Calu3 (cell line): ENCODE results near the gene C9orf153. TPM values are rescaled to one million over a fixed set of nuclear protein-coding genes. Genes with fewer than 3 reads are reported as not detected.

Experiments used
- BruUV-seq: library from RNA; stranded (reverse); fragments of 400-500 nt; replicated peaks from 2 replicates; lab custom pipeline; 2021; lab: Mats Ljungman, UMichigan
- CTCF ChIA-PET: fragments of 300-600 bp; sonication (Branson Sonifier 250); formaldehyde crosslinking; loops from one replicate; lab custom pipeline; 2022; ENCODE audit warnings: antibody characterized with exemption; lab: Charles Lee
- DNase-seq: peaks from one replicate; pipeline ENCODE4 v3.0.0; 2022
- H3K27ac Mint-ChIP-seq: one replicate; pipeline ENCODE4 v1.8.0; 2022; ENCODE audit warnings: mixed read lengths; ENCODE audit not compliant: unreplicated experiment
- H3K27me3 Mint-ChIP-seq: one replicate; pipeline ENCODE4 v1.8.0; 2022; ENCODE audit warnings: mixed read lengths; ENCODE audit not compliant: unreplicated experiment
- H3K36me3 Mint-ChIP-seq: one replicate; pipeline ENCODE4 v1.8.0; 2022; ENCODE audit warnings: mild to moderate bottlenecking, moderate library complexity, mixed read lengths; ENCODE audit not compliant: insufficient read depth, unreplicated experiment
- H3K4me1 Mint-ChIP-seq: one replicate; pipeline ENCODE4 v1.8.0; 2022; ENCODE audit warnings: mild to moderate bottlenecking, low read depth, mixed read lengths; ENCODE audit not compliant: unreplicated experiment
- H3K4me3 Mint-ChIP-seq: one replicate; pipeline ENCODE4 v1.8.0; 2022; ENCODE audit warnings: mild to moderate bottlenecking, low read depth, moderate library complexity, mixed read lengths; ENCODE audit not compliant: unreplicated experiment
- H3K9me3 Mint-ChIP-seq: one replicate; pipeline ENCODE4 v1.8.0; 2022; ENCODE audit warnings: low read depth, mixed read lengths; ENCODE audit not compliant: unreplicated experiment
- CTCF ChIP-seq: fragments of 200-600 bp; IDR thresholded peaks from one replicate; pipeline ENCODE4 v1.8.0; 2022; ENCODE audit warnings: antibody characterized with exemption; ENCODE audit not compliant: unreplicated experiment
- intact Hi-C: fragments of 100-400 bp; cut with micrococcal nuclease; formaldehyde crosslinking; loops from one replicate; pipeline ENCODE4 v1.10.0; 2022; ENCODE audit not compliant: unreplicated experiment
- total RNA-seq: library from RNA; stranded (reverse); gene quantifications from 2 replicates; pipeline ENCODE4 v1.2.3, GENCODE V29; 2022

Gene C9orf153
- total RNA-seq, 1 experiment from 2014 or later = not detected

GRCh38 chr9:86263876-86264275 is 4.4 kb upstream of the C9orf153 start:
- Mint-ChIP-seq H3K36me3 (no peaks in the 10 kb centered on the region), H3K9me3 (no peaks in the 10 kb centered on the region), H3K27me3 (no peaks in the 10 kb centered on the region), H3K27ac (no peak overlapping the region), H3K4me3 (no peak overlapping the region), H3K4me1 (no peaks in the 10 kb centered on the region)
- TF ChIP-seq CTCF = no peak
- CTCF ChIA-PET = interaction anchor here (0.7 kb wide), 1 partner anchor 44 kb away, joined by 3 read pairs; no protein-coding TSS in a partner anchor
- BruUV-seq = no TSS peak
- no peak for DNase-seq
- intact Hi-C loops = no loop called here

GRCh38 chr9:86262492-86262891 is 3.0 kb upstream of the C9orf153 start:
- CTCF ChIA-PET = no interaction called here
- DNase-seq = no peak
- Mint-ChIP-seq H3K4me1 (no peaks in the 10 kb centered on the region), H3K36me3 (no peaks in the 10 kb centered on the region), H3K4me3 (no peak overlapping the region), H3K27me3 (no peaks in the 10 kb centered on the region), H3K9me3 (no peaks in the 10 kb centered on the region), H3K27ac (no peak overlapping the region)
- no peak for TF ChIP-seq CTCF
- no TSS peak for BruUV-seq
- intact Hi-C loops = no loop called here

- H3K27ac Mint-ChIP-seq = no peak overlapping the region
- CTCF ChIA-PET = no interaction called here
- no TSS peak for BruUV-seq
- no peaks in the 10 kb centered on the region for H3K27me3 Mint-ChIP-seq
- H3K4me1 Mint-ChIP-seq = no peaks in the 10 kb centered on the region
- no peak for TF ChIP-seq CTCF
- intact Hi-C loops = no loop called here
- no peak for DNase-seq
- no peaks in the 10 kb centered on the region for H3K9me3 Mint-ChIP-seq
- H3K4me3 Mint-ChIP-seq = no peak overlapping the region
- H3K36me3 Mint-ChIP-seq = no peaks in the 10 kb centered on the region
Measured at GRCh38 chr9:86257391-86257790, 2.1 kb downstream of the C9orf153 start.

GRCh38 chr9:86256653-86257052 is 2.8 kb downstream of the C9orf153 start:
- Mint-ChIP-seq H3K9me3 (no peaks in the 10 kb centered on the region), H3K4me1 (no peaks in the 10 kb centered on the region), H3K36me3 (no peaks in the 10 kb centered on the region), H3K27me3 (no peaks in the 10 kb centered on the region), H3K27ac (no peak overlapping the region), H3K4me3 (no peak overlapping the region)
- intact Hi-C loops = no loop called here
- TF ChIP-seq CTCF = no peak
- DNase-seq = no peak
- no TSS peak for BruUV-seq
- CTCF ChIA-PET = no interaction called here

DNA sequence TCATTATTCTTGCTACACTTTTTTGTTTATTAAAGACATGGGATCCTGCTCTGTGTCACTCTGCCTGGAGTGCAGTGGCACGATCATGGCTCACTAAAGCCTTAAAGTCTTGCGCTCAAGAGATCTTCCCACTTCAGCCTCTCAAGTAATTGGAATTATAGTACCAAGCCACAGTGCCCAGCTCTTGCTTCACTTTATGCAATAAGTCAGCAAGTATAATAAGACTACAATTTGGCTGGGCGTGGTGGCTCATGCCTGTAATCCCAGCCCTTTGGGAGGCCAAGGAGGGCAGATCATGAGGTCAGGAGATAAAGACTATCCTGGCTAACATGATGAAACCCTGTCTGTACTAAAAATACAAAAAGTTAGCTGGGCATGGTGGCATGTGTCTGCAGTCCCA is 5.9 kb downstream of the C9orf153 start:
- no peaks in the 10 kb centered on the region for H3K4me1 Mint-ChIP-seq
- TF ChIP-seq CTCF = no peak
- intact Hi-C loops = no loop called here

More for the DNA sequence above, 5.9 kb downstream of the C9orf153 start:
- H3K27me3 Mint-ChIP-seq = no peaks in the 10 kb centered on the region
- DNase-seq = no peak
- no peak overlapping the region for H3K4me3 Mint-ChIP-seq
- no TSS peak for BruUV-seq
- H3K36me3 Mint-ChIP-seq = no peaks in the 10 kb centered on the region
- no peaks in the 10 kb centered on the region for H3K9me3 Mint-ChIP-seq
- H3K27ac Mint-ChIP-seq = no peak overlapping the region
- CTCF ChIA-PET = no interaction called here
